ENCODE measurements around the gene OR51V1.

OR51V1 gene

DNA sequence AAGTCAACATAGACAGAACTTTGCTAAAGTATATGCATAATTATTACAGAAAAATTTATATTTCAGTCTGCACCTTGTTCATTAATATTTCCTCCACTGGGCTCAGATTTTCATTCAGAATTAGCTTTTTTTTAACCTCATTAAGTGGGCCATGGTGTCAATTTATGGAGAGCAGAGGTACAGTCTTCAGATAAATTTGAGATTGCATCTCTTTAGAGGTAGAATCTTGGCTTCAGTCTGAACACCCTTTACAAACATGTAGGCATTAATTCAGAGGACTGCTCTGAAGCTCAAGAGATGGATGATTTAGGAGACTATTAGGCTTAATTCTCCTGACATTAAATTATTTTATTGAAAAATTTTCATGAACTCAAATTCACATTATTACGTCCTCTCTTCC lies 29.8 kb upstream of the OR51V1 start:
- DNase-seq (ENCODE audit: low spot score) = peak; percentile 50

GRCh38 chr11:5229796-5230195 lies 29.3 kb upstream of the OR51V1 start:
- peak; percentile 58 for DNase-seq (ENCODE audit: low spot score)

GRCh38 chr11:5229356-5229755 lies 28.9 kb upstream of the OR51V1 start:
- peak; percentile 50 for DNase-seq (ENCODE audit: low spot score)

GRCh38 chr11:5228124-5228523 lies 27.6 kb upstream of the OR51V1 start:
- peak; percentile 51 for DNase-seq (ENCODE audit: low spot score)

DNA sequence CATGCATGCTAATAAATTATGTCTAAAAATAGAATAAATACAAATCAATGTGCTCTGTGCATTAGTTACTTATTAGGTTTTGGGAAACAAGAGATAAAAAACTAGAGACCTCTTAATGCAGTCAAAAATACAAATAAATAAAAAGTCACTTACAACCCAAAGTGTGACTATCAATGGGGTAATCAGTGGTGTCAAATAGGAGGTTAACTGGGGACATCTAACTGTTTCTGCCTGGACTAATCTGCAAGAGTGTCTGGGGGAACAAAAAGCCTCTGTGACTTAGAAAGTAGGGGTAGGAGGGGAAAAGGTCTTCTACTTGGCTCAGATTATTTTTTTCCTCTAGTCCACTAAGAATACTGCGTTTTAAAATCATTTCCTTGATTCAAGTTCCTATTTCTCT lies 27.2 kb upstream of the OR51V1 start:
- DNase-seq (ENCODE audit: low spot score) = peak; percentile 70

DNA sequence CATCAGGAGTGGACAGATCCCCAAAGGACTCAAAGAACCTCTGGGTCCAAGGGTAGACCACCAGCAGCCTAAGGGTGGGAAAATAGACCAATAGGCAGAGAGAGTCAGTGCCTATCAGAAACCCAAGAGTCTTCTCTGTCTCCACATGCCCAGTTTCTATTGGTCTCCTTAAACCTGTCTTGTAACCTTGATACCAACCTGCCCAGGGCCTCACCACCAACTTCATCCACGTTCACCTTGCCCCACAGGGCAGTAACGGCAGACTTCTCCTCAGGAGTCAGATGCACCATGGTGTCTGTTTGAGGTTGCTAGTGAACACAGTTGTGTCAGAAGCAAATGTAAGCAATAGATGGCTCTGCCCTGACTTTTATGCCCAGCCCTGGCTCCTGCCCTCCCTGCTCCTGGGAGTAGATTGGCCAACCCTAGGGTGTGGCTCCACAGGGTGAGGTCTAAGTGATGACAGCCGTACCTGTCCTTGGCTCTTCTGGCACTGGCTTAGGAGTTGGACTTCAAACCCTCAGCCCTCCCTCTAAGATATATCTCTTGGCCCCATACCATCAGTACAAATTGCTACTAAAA lies 26.3 kb upstream of the OR51V1 start, which contains the start of gene HBB:
Gene HBB (minus strand): TSS at position 340 of the 579 bp plus-strand sequence. CDS start 50 bp downstream, at position 290.
- DNase-seq (ENCODE audit: low spot score) = peak; percentile 98

GRCh38 chr11:5225480-5225871 lies 25.0 kb upstream of the OR51V1 start:
- DNase-seq (ENCODE audit: low spot score) = peak; percentile 83

DNA sequence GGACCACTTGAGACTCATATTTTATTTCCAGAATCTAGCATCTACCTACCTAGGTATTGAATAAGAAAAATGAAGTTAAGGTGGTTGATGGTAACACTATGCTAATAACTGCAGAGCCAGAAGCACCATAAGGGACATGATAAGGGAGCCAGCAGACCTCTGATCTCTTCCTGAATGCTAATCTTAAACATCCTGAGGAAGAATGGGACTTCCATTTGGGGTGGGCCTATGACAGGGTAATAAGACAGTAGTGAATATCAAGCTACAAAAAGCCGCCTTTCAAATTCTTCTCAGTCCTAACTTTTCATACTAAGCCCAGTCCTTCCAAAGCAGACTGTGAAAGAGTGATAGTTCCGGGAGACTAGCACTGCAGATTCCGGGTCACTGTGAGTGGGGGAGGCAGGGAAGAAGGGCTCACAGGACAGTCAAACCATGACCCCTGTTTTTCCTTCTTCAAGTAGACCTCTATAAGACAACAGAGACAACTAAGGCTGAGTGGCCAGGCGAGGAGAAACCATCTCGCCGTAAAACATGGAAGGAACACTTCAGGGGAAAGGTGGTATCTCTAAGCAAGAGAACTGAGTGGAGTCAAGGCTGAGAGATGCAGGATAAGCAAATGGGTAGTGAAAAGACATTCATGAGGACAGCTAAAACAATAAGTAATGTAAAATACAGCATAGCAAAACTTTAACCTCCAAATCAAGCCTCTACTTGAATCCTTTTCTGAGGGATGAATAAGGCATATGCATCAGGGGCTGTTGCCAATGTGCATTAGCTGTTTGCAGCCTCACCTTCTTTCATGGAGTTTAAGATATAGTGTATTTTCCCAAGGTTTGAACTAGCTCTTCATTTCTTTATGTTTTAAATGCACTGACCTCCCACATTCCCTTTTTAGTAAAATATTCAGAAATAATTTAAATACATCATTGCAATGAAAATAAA lies 24.3 kb upstream of the OR51V1 start:
- peak; percentile 90 for DNase-seq (ENCODE audit: low spot score)

GRCh38 chr11:5223686-5224085 lies 23.2 kb upstream of the OR51V1 start:
- DNase-seq (ENCODE audit: low spot score) = peak; percentile 85

- DNase-seq (ENCODE audit: low spot score) = peak; percentile 68
Observed at GRCh38 chr11:5223146-5223545, 22.7 kb upstream of the OR51V1 start.

DNA sequence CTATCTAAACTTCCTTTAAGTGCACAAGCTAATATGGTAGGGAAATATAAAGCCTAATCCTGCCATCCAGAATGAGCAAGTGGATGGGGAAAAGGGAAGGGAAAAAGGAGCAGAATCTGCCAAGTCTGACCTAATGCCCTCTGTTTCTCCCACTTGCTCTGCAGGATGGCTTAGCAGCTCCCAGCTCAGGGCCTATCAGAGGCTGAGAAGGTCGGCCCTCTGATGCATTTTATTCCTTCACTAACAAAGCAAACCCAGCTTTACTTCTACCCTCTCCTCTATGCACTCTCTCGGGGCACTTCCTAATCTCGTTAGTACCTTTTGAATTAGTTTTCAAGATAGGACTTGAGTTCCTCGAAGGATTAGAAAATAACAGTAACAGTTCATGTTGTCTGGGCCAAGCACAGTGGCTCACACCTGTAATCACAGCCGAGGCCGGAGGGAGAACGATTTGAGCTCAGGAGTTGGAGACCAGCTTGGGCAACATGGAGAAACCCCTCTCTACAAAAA lies 9.9 kb upstream of the OR51V1 start:
- no peak for DNase-seq (ENCODE audit: low spot score)

DNA sequence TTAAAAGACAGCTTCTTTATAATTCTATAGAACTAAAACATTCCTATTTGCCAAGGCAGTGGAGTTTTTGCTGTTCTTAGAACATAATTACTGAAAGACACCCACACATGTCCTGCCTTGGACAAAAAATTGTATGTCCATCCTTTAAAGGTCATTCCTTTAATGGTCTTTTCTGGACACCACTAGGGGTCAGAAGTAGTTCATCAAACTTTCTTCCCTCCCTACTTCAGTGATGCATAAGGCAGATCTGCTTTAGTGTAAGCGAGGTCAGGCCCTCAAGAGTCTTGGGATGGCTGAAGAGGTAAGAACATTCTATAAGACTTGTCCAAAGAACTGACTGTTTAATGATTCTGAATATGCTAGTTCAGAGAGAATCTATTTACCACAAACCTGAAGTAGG lies 4.3 kb upstream of the OR51V1 start:
- DNase-seq (ENCODE audit: low spot score) = peak; percentile 89

DNA sequence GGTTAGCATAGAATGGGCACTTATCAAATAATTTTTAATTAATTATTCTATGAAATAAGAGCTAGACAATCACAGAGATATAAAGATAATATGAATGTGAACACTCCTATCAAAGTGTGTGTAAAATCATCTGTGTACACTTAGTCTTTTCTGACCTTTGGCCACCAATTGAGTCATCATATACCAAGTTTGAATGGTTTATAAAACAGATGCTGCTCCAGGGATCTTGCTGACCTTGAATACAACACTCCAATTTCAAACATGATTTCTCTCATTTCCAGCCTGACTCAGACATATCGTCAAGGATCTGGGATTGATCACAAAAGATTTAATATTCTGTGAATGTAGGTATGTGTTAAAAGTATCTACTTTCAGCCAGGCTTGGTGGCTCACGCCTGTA lies 2.9 kb upstream of the OR51V1 start:
- no peak for DNase-seq (ENCODE audit: low spot score)

GRCh38 chr11:5198285-5198684 lies 2.2 kb downstream of the OR51V1 start:
- no peak for DNase-seq (ENCODE audit: low spot score)

DNA sequence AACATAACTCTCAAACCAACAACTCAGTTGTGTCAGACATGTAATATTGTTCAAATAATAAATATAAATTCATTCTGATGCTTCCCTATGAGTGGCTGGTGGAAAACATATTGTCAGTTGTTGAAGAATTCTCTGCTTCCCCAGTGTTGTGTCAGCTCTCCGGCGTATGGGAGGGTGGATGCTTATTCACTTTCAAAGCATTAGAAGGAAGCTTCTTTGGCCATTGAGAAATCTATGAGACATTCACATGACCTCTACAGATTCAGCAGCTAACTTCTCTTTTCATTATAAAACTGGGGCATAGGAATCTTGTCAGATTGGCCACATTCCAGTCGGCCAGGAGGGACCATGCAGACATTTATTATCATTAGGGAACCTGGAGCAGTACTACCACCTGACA lies 2.9 kb downstream of the OR51V1 start:
- DNase-seq (ENCODE audit: low spot score) = no peak

DNA sequence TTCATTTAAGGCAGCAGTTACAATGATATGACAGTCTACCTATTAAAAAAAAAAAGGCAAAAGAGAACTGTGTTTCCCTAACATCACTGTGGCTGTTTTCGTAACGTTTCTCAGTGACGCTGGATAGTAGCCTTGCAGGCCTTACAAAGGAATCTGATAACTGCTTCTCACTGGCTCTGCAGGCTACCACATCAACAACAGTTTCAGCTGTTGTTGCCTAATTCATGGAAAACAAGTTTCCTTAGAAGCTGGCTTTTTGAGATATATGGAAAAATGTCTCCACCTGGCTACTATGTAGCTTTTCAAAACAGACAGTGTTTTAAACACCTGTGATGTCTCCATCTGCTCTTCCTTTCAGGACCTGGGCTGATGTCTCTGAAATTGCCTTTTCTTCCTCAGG lies 3.8 kb downstream of the OR51V1 start:
- no peak for DNase-seq (ENCODE audit: low spot score)

- DNase-seq (ENCODE audit: low spot score) = no peak
Observed at GRCh38 chr11:5196067-5196466, 4.4 kb downstream of the OR51V1 start.

DNA sequence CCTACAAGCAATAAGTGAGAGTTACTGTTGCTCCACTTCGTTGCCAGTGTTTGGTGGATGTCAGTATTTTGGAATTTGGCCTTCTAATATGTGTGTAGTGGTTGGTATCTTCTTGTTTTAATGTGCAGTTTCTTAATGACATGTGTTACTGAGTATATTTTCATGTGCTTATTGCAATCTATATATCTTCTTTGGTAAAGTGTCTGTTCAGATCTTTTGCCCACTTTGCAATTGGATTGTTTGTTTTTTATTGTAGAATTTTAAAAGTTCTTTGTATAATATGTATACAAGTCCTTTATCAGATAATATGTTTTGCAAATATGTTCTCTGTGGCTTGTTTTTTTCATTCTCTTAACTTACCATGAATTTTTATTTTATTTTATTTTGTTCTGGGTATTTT lies 7.7 kb downstream of the OR51V1 start:
- DNase-seq (ENCODE audit: low spot score) = no peak

GRCh38 chr11:5188201-5188600 lies 12.3 kb downstream of the OR51V1 start:
- no peak for DNase-seq (ENCODE audit: low spot score)

DNA sequence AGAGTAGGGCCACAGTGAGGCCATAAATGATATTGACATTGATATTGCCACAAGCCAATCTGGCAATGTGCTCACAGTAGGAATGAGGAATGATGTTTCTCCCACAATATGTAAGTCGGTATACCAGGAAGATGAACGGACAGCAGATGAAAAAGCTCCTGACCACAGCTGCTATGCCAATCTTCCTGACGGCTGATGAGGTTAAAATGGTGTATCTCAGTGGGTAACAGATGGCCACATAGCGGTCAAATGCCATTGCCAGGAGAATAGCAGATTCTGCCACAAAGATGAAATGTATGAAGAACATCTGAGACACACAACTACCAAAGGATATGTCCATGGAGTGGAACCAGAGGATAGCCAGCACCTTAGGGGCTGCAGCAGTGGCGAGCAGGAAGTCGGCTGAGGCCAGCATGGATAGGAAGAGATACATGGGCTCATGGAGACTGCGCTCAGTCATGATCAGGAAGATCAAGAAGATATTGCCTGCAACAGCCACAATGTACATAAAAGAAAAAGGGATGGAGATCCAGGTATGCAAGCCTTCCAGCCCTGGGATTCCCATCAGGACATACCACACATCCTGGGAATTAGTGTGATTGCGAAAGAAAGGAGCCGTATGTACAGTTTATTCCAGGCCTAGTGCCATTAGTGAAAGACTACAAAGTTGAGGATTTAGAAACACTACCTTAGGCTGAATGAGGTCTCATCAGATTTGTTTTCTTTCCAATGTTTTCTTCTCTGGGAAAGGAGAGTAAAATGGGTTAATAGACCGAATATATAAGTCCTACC lies 22.2 kb downstream of the OR51V1 start:
- DNase-seq (ENCODE audit: low spot score) = no peak

DNA sequence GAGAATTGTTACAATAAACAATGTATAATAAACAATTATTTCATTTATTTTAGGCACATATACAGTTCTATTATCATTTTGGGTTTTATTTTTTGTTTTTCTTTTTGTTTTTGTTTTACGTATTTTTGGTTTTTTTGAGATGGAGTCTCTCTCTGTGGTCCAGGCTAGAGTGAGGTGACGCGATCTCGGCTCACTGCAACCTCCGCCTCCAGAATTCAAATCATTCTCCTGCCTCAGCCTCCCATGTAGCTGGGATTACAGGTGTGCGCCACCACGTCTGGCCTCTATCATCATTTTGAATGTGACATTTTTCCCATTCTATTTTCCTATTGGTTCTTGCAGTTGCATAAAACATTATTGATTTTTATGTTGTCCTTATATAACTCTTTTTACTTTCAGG lies 25.5 kb downstream of the OR51V1 start:
- DNase-seq (ENCODE audit: low spot score) = no peak

DNA sequence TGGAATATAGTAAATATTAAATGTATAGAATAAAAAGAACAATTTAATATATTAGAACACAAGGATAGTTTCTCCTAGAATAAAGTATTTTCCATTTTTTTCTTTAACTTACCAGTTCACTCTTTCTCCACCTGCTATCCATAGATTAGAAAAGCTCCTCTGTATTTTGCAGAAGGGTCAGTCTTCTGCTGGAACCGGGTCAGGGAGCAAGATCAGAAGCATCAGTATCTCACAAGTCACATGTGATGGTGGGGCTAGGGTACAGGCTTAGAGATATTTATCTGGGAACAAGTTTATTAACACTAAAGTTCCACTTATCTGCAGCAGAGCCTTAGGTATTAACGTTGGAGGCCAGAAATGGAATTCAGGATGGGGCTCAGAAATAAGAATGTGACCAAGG lies 28.6 kb downstream of the OR51V1 start:
- no peak for DNase-seq (ENCODE audit: low spot score)

Data from hematopoietic multipotent progenitor cell treated with erythropoietin and hydrocortisone succinate and interleukin-3 and kit ligand, for 15 days (in vitro differentiated cells).